Jurkat, Clone E6-1 (cell line): ENCODE measurements around the gene ROCK1.
"Not testable (repeated sequence)": the region's sequence is repeated elsewhere in the genome, so short reads cannot be mapped to it uniquely, and the experiment has no call there.

Source experiments
- DNase-seq: peaks from one replicate; pipeline ENCODE4 v3.0.0-alpha.2; 2011; ENCODE audit warnings: low read depth, low spot score
- H3K4me3 ChIP-seq: 2 replicates; pipeline ENCODE4 v1.5.1; 2011; ENCODE audit warnings: mild to moderate bottlenecking, low read length, control low read depth, moderate library complexity

Gene ROCK1

DNA sequence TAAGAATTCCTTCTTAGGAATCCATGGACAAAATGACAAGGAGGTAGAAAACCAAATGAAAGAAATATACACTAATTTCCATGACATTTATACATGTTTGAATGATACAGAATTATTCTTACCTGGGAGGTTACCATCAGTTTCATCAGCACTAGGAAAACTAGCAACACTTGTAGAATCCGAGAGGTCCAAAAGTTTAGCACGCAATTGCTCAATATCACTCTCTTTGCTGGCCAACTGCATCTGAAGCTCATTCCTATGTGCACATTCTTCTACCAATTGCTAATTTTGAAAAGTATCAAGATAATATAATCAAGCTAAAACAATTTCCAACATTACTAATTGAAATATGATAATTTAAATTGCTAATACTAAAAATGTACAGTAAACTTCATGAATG, 144.8 kb downstream of the ROCK1 start:
- DNase-seq, result no peak
- no peak overlapping the region for H3K4me3 ChIP-seq

- no peak overlapping the region for H3K4me3 ChIP-seq
- DNase-seq, result no peak
Observed at GRCh38 chr18:20963027-20963426, 148.6 kb downstream of the ROCK1 start.

- no peak for DNase-seq
- H3K4me3 ChIP-seq, result no peak overlapping the region
Observed at GRCh38 chr18:20960735-20961134, 150.9 kb downstream of the ROCK1 start.

GRCh38 chr18:20950827-20951226, 160.8 kb downstream of the ROCK1 start:
- DNase-seq, H3K4me3 ChIP-seq: not testable (repeated sequence)
